Ovary (tissue), 9 donors: Measurements from ENCODE around the gene ARHGEF26. TPM values are rescaled to one million over a fixed set of nuclear protein-coding genes. Genes with fewer than 3 reads are reported as not detected.

Experiments used
- DNase-seq, 5 donors: peaks; one replicate each; pipeline ENCODE4 v3.0.0-alpha.2; 2019 to 2020
- H3K27ac ChIP-seq, 2 donors: fragments of 200-600 bp; one replicate each; pipeline versions ENCODE4 v1.5.1 to v1.8.0; 2019 to 2022
- H3K27me3 ChIP-seq: fragments of 200-600 bp; one replicate; pipeline ENCODE4 v1.8.0; 2022
- H3K36me3 ChIP-seq: fragments of 200-600 bp; sonication (generic); one replicate; pipeline ENCODE4 v1.5.1; 2019
- H3K4me1 ChIP-seq: one replicate; pipeline ENCODE4 v1.8.1; 2013; ENCODE audit warnings: mild to moderate bottlenecking, moderate library complexity; ENCODE audit not compliant: insufficient read depth
- H3K4me3 ChIP-seq: fragments of 200-600 bp; sonication (generic); one replicate; pipeline ENCODE4 v1.5.1; 2017
- H3K9me3 ChIP-seq, 2 donors: fragments of 200-600 bp in 1 of 2; sonication (generic) in 1 of 2; one replicate each; pipeline versions ENCODE4 v1.5.1 to v1.8.1; 2013 to 2019; ENCODE audit warnings: mild to moderate bottlenecking in 1 of 2, moderate library complexity in 1 of 2
- CTCF ChIP-seq, 3 donors: fragments of 450-650 bp in 2 of 3; fragments of 200-600 bp in 1 of 3; IDR thresholded peaks; one replicate each; pipeline versions ENCODE4 v1.5.1 to v1.8.0; 2016 to 2022; ENCODE audit warnings: antibody characterized with exemption in 3 of 3, mild to moderate bottlenecking in 1 of 3
- EP300 ChIP-seq: sonication (generic); formaldehyde crosslinking; IDR thresholded peaks from one replicate; pipeline ENCODE4 v1.6.1; 2017; ENCODE audit warnings: antibody characterized with exemption
- POLR2A ChIP-seq: fragments of 450-650 bp; IDR thresholded peaks from one replicate; pipeline ENCODE4 v1.6.1; 2017; ENCODE audit warnings: antibody characterized with exemption, mild to moderate bottlenecking, moderate library complexity
- WGBS, 3 donors: extraction: QIAGEN DNeasy Blood & Tissue Kit in 1 of 3; methylation state at CpG; one replicate each; pipeline versions ENCODE4 v1.1.5 to v1.1.7; 2013 to 2017; 5-methylcytosine and 5-hydroxymethylcytosine counted together
- intact Hi-C, 4 donors: fragments of 100-400 bp; cut with DNase I; formaldehyde crosslinking; loops; one replicate each; pipeline versions ENCODE4 v1.11.0 to v1.15.1; 2022 to 2023
- polyA plus RNA-seq, 2 donors: library from polyadenylated mRNA; stranded (reverse); fragments of 200-250 nt in 1 of 2; fragments of 350-450 nt in 1 of 2; fragmentation: Illumina TruSeq in 1 of 2; extraction: RNeasy Lipid Tissue Mini Kit (QIAGEN cat#74804) in 1 of 2; gene quantifications; one replicate each; pipeline ENCODE4 v1.2.3, GENCODE V29; 2013 to 2014
- total RNA-seq, 7 donors: library from RNA; depleted of rRNA in 2 of 7; stranded (reverse); fragments of >200 nt in 2 of 7; fragmentation: NEBNext Ultra II Directional in 3 of 7; extraction: Animal tissue kit (Norgen Biotek cat#: 25700) in 3 of 7; gene quantifications; one replicate each; pipeline versions ENCODE4 v1.1.0 to v1.2.4, GENCODE V29; 2016 to 2023
- donor health status: DM: no; HTN: no; CAD: no; lungs with moderate emphysema.
- donor health status: DM: no; HTN: no; CAD: no.
- donor health status: Bipolar disorder and iron deficiency.
- donor health status: DM: yes; HTN: yes; CAD: no.
- donor health status: DM: no; HTN: no; CAD: no.
- donor health status: DM: yes; HTN: yes; CAD: no.

Gene ARHGEF26
- total and polyA plus RNA-seq, 9 donors, result 6.9 to 14.4 (median 11.7) TPM

GRCh38 chr3:154236331-154236730 lies 115.1 kb downstream of the ARHGEF26 start:
- TF ChIP-seq CTCF (IDR thresholded peaks at IDR 0.05), result no peak
- TF ChIP-seq EP300, result no peak
- no peak for TF ChIP-seq POLR2A
- intact Hi-C loops, result no loop called here
- no peaks in the 10 kb centered on the region for H3K4me1 ChIP-seq
- DNase-seq, result no peak
- H3K36me3 ChIP-seq, result no peaks in the 10 kb centered on the region
- H3K27ac ChIP-seq, result no peak overlapping the region
- no peaks in the 10 kb centered on the region for H3K27me3 ChIP-seq
- H3K9me3 ChIP-seq, result no peaks in the 10 kb centered on the region
- whole genome bisulfite sequencing, 3 donors, result 76 to 82% (median 78%) methylated on average over 3 of the region's 3 CpGs
- H3K4me3 ChIP-seq, result no peak overlapping the region

GRCh38 chr3:154240235-154240634 lies 119.0 kb downstream of the ARHGEF26 start:
- TF ChIP-seq POLR2A, result no peak
- no peak overlapping the region for H3K27ac ChIP-seq
- 92 to 95% (median 94%) methylated on average over 6 of the region's 6 CpGs for WGBS, 3 donors
- H3K9me3 ChIP-seq, result no peaks in the 10 kb centered on the region
- DNase-seq, result no peak
- intact Hi-C loops, result no loop called here
- H3K36me3 ChIP-seq, result no peaks in the 10 kb centered on the region
- no peaks in the 10 kb centered on the region for H3K27me3 ChIP-seq
- no peaks in the 10 kb centered on the region for H3K4me1 ChIP-seq
- H3K4me3 ChIP-seq, result no peak overlapping the region

GRCh38 chr3:154241496-154241895 lies 120.3 kb downstream of the ARHGEF26 start:
- no peaks in the 10 kb centered on the region for H3K27me3 ChIP-seq
- TF ChIP-seq CTCF (IDR thresholded peaks at IDR 0.05), result no peak
- TF ChIP-seq EP300, result no peak
- TF ChIP-seq POLR2A, result no peak
- no peak overlapping the region for H3K27ac ChIP-seq
- 80 to 87% (median 83%) methylated on average over 5 of the region's 5 CpGs for WGBS, 3 donors
- no peaks in the 10 kb centered on the region for H3K36me3 ChIP-seq
- no peaks in the 10 kb centered on the region for H3K4me1 ChIP-seq
- intact Hi-C loops, result no loop called here
- no peaks in the 10 kb centered on the region for H3K9me3 ChIP-seq
- DNase-seq, result no peak
- H3K4me3 ChIP-seq, result no peak overlapping the region

GRCh38 chr3:154242766-154243165 lies 121.6 kb downstream of the ARHGEF26 start:
- intact Hi-C loops, result no loop called here
- 82 to 86% (median 86%) methylated on average over 4 of the region's 4 CpGs for WGBS, 3 donors
- no peaks in the 10 kb centered on the region for H3K36me3 ChIP-seq
- H3K9me3 ChIP-seq, result no peaks in the 10 kb centered on the region
- TF ChIP-seq POLR2A (no peak), CTCF (IDR thresholded peaks at IDR 0.05) (no peak), EP300 (no peak)
- no peak overlapping the region for H3K27ac ChIP-seq
- DNase-seq, result no peak
- no peaks in the 10 kb centered on the region for H3K4me1 ChIP-seq
- H3K27me3 ChIP-seq, result no peaks in the 10 kb centered on the region
- no peak overlapping the region for H3K4me3 ChIP-seq

GRCh38 chr3:154243353-154243752 lies 122.2 kb downstream of the ARHGEF26 start:
- Histone ChIP-seq H3K27ac (no peak overlapping the region), H3K27me3 (no peaks in the 10 kb centered on the region), H3K4me3 (no peak overlapping the region), H3K9me3 (no peaks in the 10 kb centered on the region), H3K4me1 (no peaks in the 10 kb centered on the region), H3K36me3 (no peaks in the 10 kb centered on the region)
- intact Hi-C loops, result no loop called here
- TF ChIP-seq EP300, result no peak
- TF ChIP-seq POLR2A, result no peak
- TF ChIP-seq CTCF (IDR thresholded peaks at IDR 0.05), result no peak
- DNase-seq, result no peak
- WGBS, 3 donors, result 26 to 61% (median 58%) methylated on average over 2 of the region's 2 CpGs
